ENCODE measurements around the gene RAP1GAP2.
"Not testable (repeated sequence)": the region's sequence is repeated elsewhere in the genome, so short reads cannot be mapped to it uniquely, and the experiment has no call there.

RAP1GAP2 gene

GRCh38 chr17:2815781-2816185 is 19.5 kb downstream of the RAP1GAP2 start:
- DNase-seq: no peak

GRCh38 chr17:2816688-2817087 is 20.4 kb downstream of the RAP1GAP2 start:
- DNase-seq: no peak

GRCh38 chr17:2819294-2819693 is 23.1 kb downstream of the RAP1GAP2 start:
- DNase-seq: not testable (repeated sequence)

- DNase-seq: no peak
These were observed 23.8 kb downstream of the RAP1GAP2 start for GRCh38 chr17:2819921-2820501.

- DNase-seq: no peak
These were observed 25.6 kb downstream of the RAP1GAP2 start for GRCh38 chr17:2821868-2822267.

- no peak for DNase-seq
These were observed 26.1 kb downstream of the RAP1GAP2 start for GRCh38 chr17:2822358-2822757.

GRCh38 chr17:2825253-2825970 is 29.2 kb downstream of the RAP1GAP2 start:
- DNase-seq: no peak

- peak; percentile 91 for DNase-seq
These were observed 32.3 kb downstream of the RAP1GAP2 start for GRCh38 chr17:2828397-2829038.

GRCh38 chr17:2830678-2831077 is 34.4 kb downstream of the RAP1GAP2 start:
- no peak for DNase-seq

- DNase-seq: no peak
These were observed 39.5 kb downstream of the RAP1GAP2 start for GRCh38 chr17:2835780-2836179.

- DNase-seq: no peak
These were observed 40.9 kb downstream of the RAP1GAP2 start for GRCh38 chr17:2837147-2837561.

- peak; percentile 65 for DNase-seq
These were observed 45.4 kb downstream of the RAP1GAP2 start for GRCh38 chr17:2841606-2842005.

- DNase-seq: no peak
These were observed 46.2 kb downstream of the RAP1GAP2 start for GRCh38 chr17:2842464-2842863.

GRCh38 chr17:2844416-2844815 is 48.2 kb downstream of the RAP1GAP2 start:
- peak; percentile 88 for DNase-seq

GRCh38 chr17:2847381-2848333 is 51.4 kb downstream of the RAP1GAP2 start:
- DNase-seq: no peak

GRCh38 chr17:2849327-2849670 is 53.1 kb downstream of the RAP1GAP2 start:
- no peak for DNase-seq

- DNase-seq: no peak
These were observed 54.8 kb downstream of the RAP1GAP2 start for GRCh38 chr17:2850991-2851390.

GRCh38 chr17:2851615-2852014 is 55.4 kb downstream of the RAP1GAP2 start:
- DNase-seq: no peak

- no peak for DNase-seq
These were observed 56.0 kb downstream of the RAP1GAP2 start for GRCh38 chr17:2852221-2852620.

GRCh38 chr17:2852729-2853282 is 56.6 kb downstream of the RAP1GAP2 start:
- peak; percentile 79 for DNase-seq

GRCh38 chr17:2853283-2854142 is 57.3 kb downstream of the RAP1GAP2 start:
- DNase-seq: peak; percentile 92
